Measurements from ENCODE around the gene DYSF. TPM values are rescaled to one million over a fixed set of nuclear protein-coding genes. Genes with fewer than 3 reads are reported as not detected.

DYSF gene
- total RNA-seq, 1 experiment from 2014 or later = 0.31 TPM

GRCh38 chr2:71494523-71495155, 41.3 kb downstream of the DYSF start:
- intact Hi-C loops (cut with micrococcal nuclease; ENCODE audit: unreplicated experiment) (no loop called here), in situ Hi-C loops (cut with HindIII; ENCODE audit: low pct_unique_long_range_greater_than_20kb, low sequenced_read_pairs) (no loop called here)
- ChIA-PET POLR2A (no interaction called here), CTCF (no interaction called here)
- no peak overlapping the region for H3K27ac ChIP-seq (ENCODE audit: low read length)
- no peaks in the 10 kb centered on the region; the same call in 1 of the 2 replicates for H3K27me3 ChIP-seq (ENCODE audit: control insufficient read depth, insufficient read depth, low read length)
- DNase-seq (ENCODE audit: low read depth, low spot score) (no peak), ATAC-seq (no peak)
- no peaks in the 10 kb centered on the region for H3K36me3 ChIP-seq (ENCODE audit: control insufficient read depth, insufficient read depth, low read length)
- H3K4me3 ChIP-seq (ENCODE audit: low read depth in 2 of 2, low read length in 2 of 2) = no peak overlapping the region
- TF ChIP-seq CTCF (IDR thresholded peaks at IDR 0.05) = no peak
- no peak for TF ChIP-seq REST (IDR thresholded peaks at IDR 0.05; ENCODE audit: insufficient read depth in 1 of 2, low read depth in 2 of 2, low read length in 1 of 2)
- no peak for TF ChIP-seq TCF7L2 (IDR thresholded peaks at IDR 0.05; ENCODE audit: low read depth, low read length)
- TF ChIP-seq SIN3A (IDR thresholded peaks at IDR 0.05; ENCODE audit: borderline replicate concordance, insufficient read depth, low read depth, low read length) = no peak
- no peak for TF ChIP-seq POLR2AphosphoS5 (IDR thresholded peaks at IDR 0.05; ENCODE audit: low read depth, low read length)
- no peaks in the 10 kb centered on the region for H3K4me1 ChIP-seq (ENCODE audit: control insufficient read depth, insufficient read depth, low read length)
- BruUV-seq (replicated peaks) = no TSS peak
- no peaks in the 10 kb centered on the region for H3K9me3 ChIP-seq (ENCODE audit: control insufficient read depth, insufficient read depth, low read depth, low read length)

DNA sequence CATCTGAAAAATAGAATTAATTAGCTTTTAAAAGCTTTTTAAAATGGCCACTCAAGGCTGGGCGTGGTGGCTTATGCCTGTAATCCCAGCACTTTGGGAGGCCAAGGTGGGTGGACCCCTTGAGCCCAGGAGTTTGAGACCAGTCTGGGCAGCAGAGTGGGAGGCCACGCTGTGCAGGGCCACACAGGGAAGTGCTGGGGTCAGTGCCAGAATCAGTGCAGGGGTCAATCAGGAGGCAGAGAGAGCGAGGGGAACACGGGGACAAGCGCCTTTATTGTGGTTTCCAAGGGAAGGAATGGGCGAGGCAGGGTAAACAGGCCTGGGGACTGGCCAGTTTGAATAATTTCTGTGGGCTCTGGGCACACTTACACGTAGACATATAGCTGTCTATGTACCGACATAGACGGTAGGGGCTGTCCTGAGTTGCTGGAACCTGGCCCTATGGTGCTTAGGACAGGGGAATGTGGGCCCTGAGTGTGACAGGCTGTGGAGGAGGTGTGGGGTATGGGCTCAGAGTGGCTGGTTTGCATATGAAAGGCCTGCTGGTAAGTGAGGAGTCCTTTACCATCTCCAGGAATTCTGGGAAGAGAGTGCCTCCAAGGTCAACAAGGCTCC, 42.9 kb downstream of the DYSF start:
- DNase-seq (ENCODE audit: low read depth, low spot score) (no peak), ATAC-seq (no peak)
- TF ChIP-seq REST (IDR thresholded peaks at IDR 0.05; ENCODE audit: insufficient read depth in 1 of 2, low read depth in 2 of 2, low read length in 1 of 2) (no peak), CTCF (IDR thresholded peaks at IDR 0.05) (no peak), TCF7L2 (IDR thresholded peaks at IDR 0.05; ENCODE audit: low read depth, low read length) (no peak), SIN3A (IDR thresholded peaks at IDR 0.05; ENCODE audit: borderline replicate concordance, insufficient read depth, low read depth, low read length) (no peak), POLR2AphosphoS5 (IDR thresholded peaks at IDR 0.05; ENCODE audit: low read depth, low read length) (no peak)
- intact Hi-C loops (cut with micrococcal nuclease; ENCODE audit: unreplicated experiment) = no loop called here
- no peak overlapping the region for H3K4me3 ChIP-seq (ENCODE audit: low read depth in 2 of 2, low read length in 2 of 2)
- ChIA-PET POLR2A (no interaction called here), CTCF (no interaction called here)
- in situ Hi-C loops (cut with HindIII; ENCODE audit: low pct_unique_long_range_greater_than_20kb, low sequenced_read_pairs) = no loop called here
- H3K4me1 ChIP-seq (ENCODE audit: control insufficient read depth, insufficient read depth, low read length) = no peaks in the 10 kb centered on the region
- no peaks in the 10 kb centered on the region for H3K9me3 ChIP-seq (ENCODE audit: control insufficient read depth, insufficient read depth, low read depth, low read length)
- no peaks in the 10 kb centered on the region for H3K27me3 ChIP-seq (ENCODE audit: control insufficient read depth, insufficient read depth, low read length)
- no TSS peak for BruUV-seq (replicated peaks)
- H3K27ac ChIP-seq (ENCODE audit: low read length) = no peak overlapping the region
- H3K36me3 ChIP-seq (ENCODE audit: control insufficient read depth, insufficient read depth, low read length) = no peaks in the 10 kb centered on the region
